Tibial artery (tissue), 4 donors: ENCODE measurements around the gene KRT6C.

Experiments
- DNase-seq, 2 donors: peaks; one replicate each; pipeline ENCODE4 v3.0.0-alpha.2; 2019
- H3K27ac ChIP-seq, 2 donors: fragments of 200-600 bp; sonication (generic) in 1 of 2; 1 replicate in 1 of 2; 2 replicates in 1 of 2; pipeline ENCODE4 v1.5.1; 2018 to 2019; ENCODE audit warnings: mild to moderate bottlenecking in 1 of 2
- H3K27me3 ChIP-seq, 2 donors: fragments of 200-600 bp; sonication (generic) in 1 of 2; one replicate each; pipeline versions ENCODE4 v1.5.1 to v1.6.0; 2016 to 2019
- H3K36me3 ChIP-seq, 3 donors: fragments of 200-600 bp; sonication (generic) in 2 of 3; one replicate each; pipeline ENCODE4 v1.5.1; 2016 to 2019; ENCODE audit warnings: mild to moderate bottlenecking in 2 of 3
- H3K4me1 ChIP-seq, 4 donors: fragments of 200-600 bp; sonication (generic) in 2 of 4; 1 replicate in 3 of 4; 2 replicates in 1 of 4; pipeline ENCODE4 v1.5.1; 2016 to 2019
- H3K4me3 ChIP-seq, 2 donors: fragments of 200-600 bp; sonication (generic) in 1 of 2; 1 replicate in 1 of 2; 2 replicates in 1 of 2; pipeline ENCODE4 v1.5.1; 2018 to 2019; ENCODE audit warnings: mild to moderate bottlenecking in 2 of 2
- H3K9me3 ChIP-seq, 3 donors: fragments of 200-600 bp; sonication (generic) in 1 of 3; one replicate each; pipeline ENCODE4 v1.5.1; 2016 to 2019
- CTCF ChIP-seq, 2 experiments: fragments of 200-600 bp in 1 of 2; fragments of 450-650 bp in 1 of 2; IDR thresholded peaks; one replicate each; pipeline ENCODE4 v1.5.1; 2017 to 2019; ENCODE audit warnings: antibody characterized with exemption in 2 of 2, mild to moderate bottlenecking in 1 of 2, moderate library complexity in 1 of 2
- intact Hi-C: fragments of 100-400 bp; cut with DNase I; formaldehyde crosslinking; loops from one replicate; pipeline ENCODE4 v1.15.0; 2023; ENCODE audit warnings: low total_unique reads

KRT6C gene

GRCh38 chr12:52473768-52474167 is at the start of gene KRT6C:
KRT6C (minus strand) TSS chr12:52473805; CDS start chr12:52473737, 68 bp downstream.
- DNase-seq, result no peak
- H3K4me3 ChIP-seq, result no peak within 1 kb of the TSS
- H3K27me3 ChIP-seq, result no peaks in the 10 kb centered on the region
- H3K9me3 ChIP-seq, result no peaks in the 10 kb centered on the region
- H3K27ac ChIP-seq, result no peak within 1 kb of the TSS
- no peak for TF ChIP-seq CTCF (IDR thresholded peaks at IDR 0.05)
- no peaks in the 10 kb centered on the region for H3K4me1 ChIP-seq
- H3K36me3 ChIP-seq, result no peaks in the 10 kb centered on the region
- intact Hi-C loops, result no loop called here

- Histone ChIP-seq H3K9me3 (no peaks in the 10 kb centered on the region), H3K27me3 (no peaks in the 10 kb centered on the region), H3K4me3 (no peak overlapping the region), H3K36me3 (no peaks in the 10 kb centered on the region), H3K4me1 (peaks cover 0 to 20% (median 14%) of the 10 kb centered on the region in 4 donors), H3K27ac (no peak overlapping the region)
- TF ChIP-seq CTCF (IDR thresholded peaks at IDR 0.05), result no peak
- no peak for DNase-seq
- intact Hi-C loops, result no loop called here
These were observed 48.9 kb upstream of the KRT6C start for GRCh38 chr12:52522346-52523011.

GRCh38 chr12:52521568-52522266 is 48.1 kb upstream of the KRT6C start:
- Histone ChIP-seq H3K27ac (no peak overlapping the region), H3K36me3 (no peaks in the 10 kb centered on the region), H3K27me3 (no peaks in the 10 kb centered on the region), H3K9me3 (no peaks in the 10 kb centered on the region), H3K4me1 (peaks cover 0 to 20% (median 14%) of the 10 kb centered on the region in 4 donors), H3K4me3 (no peak overlapping the region)
- TF ChIP-seq CTCF (IDR thresholded peaks at IDR 0.05), result no peak
- no peak for DNase-seq
- intact Hi-C loops, result no loop called here

- Histone ChIP-seq H3K4me1 (peaks cover 0 to 23% (median 15%) of the 10 kb centered on the region in 4 donors), H3K36me3 (no peaks in the 10 kb centered on the region), H3K4me3 (no peak overlapping the region), H3K27ac (no peak overlapping the region), H3K27me3 (no peaks in the 10 kb centered on the region), H3K9me3 (no peaks in the 10 kb centered on the region)
- intact Hi-C loops, result no loop called here
- TF ChIP-seq CTCF (IDR thresholded peaks at IDR 0.05), result no peak
- DNase-seq, result no peak
These were observed 47.6 kb upstream of the KRT6C start for GRCh38 chr12:52521175-52521567.

- Histone ChIP-seq H3K4me1 (peaks cover 0 to 34% (median 21%) of the 10 kb centered on the region in 4 donors), H3K36me3 (no peaks in the 10 kb centered on the region), H3K27me3 (no peaks in the 10 kb centered on the region), H3K9me3 (no peaks in the 10 kb centered on the region), H3K27ac (no peak within 1 kb of the TSS), H3K4me3 (no peak within 1 kb of the TSS)
- intact Hi-C loops, result no loop called here
- no peak for DNase-seq
- TF ChIP-seq CTCF (IDR thresholded peaks at IDR 0.05), result no peak
These were observed 46.4 kb upstream of the KRT6C start, which contains the start of gene KRT5 for GRCh38 chr12:52519826-52520662. KRT5 (minus strand) TSS chr12:52520394; CDS start chr12:52520296, 98 bp downstream.
